Stimulated activated CD8-positive, alpha-beta memory T cell treated with anti-CD3 and anti-CD28 coated beads, Interleukin-15, amount 100 ng/mL, for 1 hour (primary cell): ENCODE results near the gene CPXM1.
"Not testable (repeated sequence)": the region's sequence is repeated elsewhere in the genome, so short reads cannot be mapped to it uniquely, and the experiment has no call there.

ENCODE experiments used
- DNase-seq: peaks from one replicate; pipeline ENCODE4 v3.0.0-alpha.2; 2020; ENCODE audit warnings: low read depth

Gene CPXM1

DNA sequence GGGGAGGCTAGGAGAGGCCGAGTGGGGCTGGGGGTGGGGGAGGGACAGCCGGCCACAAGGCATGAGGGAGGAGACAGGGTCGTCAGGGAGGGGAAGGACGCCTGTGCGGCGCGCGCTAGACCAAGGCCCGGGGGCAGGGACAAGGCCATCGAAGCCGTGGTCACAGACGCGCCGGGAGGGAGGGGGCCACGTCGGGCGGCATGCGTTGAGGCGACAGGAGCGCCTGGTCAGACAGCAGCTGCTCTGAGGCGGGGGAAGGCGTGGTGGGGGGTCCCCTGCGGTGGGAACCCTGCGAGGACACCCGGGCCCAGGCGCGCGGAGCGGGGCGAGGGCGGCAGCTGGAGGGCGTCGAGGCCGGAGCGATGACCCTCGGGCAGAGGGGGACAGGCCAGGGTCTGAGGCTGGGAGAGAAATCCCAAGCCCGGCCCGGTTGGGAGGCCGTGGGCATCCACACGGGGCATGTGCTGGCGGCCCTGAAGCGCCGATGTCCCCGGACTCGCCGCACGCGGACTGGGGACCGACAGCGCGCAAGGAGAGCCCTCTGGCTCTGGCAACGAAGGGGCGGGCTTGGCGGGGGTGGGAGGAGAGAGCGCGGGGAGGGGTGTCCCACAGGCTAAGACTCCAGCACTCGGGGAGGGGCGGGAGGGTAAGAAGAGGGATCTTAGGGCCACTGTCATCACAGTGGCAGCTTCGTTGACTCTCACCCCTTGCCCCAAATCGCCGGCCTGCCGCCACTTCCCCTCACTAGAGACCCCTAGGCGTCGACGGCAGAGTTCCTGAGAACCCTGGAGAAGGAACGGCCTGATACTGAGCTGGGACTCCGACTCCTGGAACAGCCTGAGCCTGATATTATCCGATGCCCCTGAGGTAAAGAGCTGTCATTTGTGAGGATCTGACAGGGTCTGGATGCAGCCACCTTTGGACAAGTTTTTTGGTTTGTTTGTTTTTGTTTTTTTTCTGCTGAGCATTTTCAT is 20.8 kb upstream of the CPXM1 start:
- no peak for DNase-seq

DNA sequence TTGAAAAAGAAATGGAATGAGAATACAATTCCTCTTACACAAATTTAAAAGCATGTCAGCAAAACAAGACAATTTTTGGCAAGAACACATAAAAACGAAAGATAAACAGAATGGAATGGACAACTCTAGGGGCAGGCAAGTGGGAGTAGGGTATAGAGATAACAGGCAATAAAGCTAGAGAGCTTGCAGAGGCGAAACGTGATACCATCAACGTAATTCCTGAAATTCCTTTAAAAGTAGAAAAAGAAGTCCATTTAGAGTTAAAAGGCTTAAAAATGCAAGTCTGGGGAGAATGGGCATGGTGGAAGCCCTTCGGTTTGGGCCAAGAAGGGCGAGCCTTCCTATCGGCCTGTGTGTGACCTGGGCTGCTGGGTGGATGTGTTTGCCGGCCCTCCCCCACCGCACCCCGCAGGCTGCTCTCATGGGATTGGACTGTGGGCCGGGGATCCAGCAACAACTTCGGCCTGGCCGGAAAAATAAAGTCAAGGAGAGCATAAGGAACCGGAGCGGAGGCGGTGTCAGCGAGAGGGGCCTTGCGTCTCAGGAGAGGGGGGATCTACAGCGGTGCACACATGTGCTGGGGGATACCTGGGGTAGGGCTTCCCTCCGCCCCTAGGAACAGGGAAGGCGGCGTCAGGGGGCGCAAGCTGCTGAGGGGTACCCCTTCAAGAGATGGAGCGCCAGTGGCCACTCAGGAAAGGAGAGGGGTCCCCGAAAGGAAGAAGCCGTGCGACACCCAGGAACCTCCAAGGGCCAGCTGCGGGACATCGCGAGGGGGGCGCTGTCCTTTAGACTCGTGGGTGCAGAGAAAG is 19.9 kb upstream of the CPXM1 start:
- DNase-seq = no peak

DNA sequence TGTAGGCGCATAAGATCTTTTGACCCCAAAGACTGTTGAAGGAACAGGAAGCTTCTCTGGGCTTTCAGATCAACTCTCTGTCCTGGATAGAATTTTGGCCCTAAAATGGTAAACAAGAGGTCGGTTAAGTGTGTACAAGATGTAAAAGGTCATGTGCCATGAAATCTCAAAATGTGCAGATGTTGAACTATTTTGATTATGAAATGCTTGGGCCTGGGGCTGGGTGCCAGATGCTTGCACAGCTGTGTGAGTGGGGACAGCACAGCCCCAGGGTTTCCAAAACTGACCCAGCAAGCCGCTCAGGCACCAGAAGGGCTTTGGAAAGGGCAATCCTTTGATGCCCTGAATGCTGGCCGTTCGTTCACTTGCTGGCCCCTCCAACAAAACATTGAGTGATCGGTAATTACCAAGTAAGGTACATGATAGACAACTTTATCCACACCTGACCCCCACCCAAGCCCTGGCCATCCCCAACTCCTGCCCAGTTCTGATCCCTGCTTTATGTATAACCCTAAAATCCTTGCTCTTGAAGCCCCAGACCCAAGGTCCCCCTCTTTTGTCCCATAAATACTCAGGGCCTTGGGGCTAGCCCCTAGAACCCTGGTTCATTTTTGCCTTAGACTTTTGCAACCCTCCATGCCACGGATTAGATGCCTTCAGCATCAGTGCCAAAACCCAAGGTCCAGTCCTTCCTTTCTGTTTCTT is 17.6 kb upstream of the CPXM1 start:
- no peak for DNase-seq

DNA sequence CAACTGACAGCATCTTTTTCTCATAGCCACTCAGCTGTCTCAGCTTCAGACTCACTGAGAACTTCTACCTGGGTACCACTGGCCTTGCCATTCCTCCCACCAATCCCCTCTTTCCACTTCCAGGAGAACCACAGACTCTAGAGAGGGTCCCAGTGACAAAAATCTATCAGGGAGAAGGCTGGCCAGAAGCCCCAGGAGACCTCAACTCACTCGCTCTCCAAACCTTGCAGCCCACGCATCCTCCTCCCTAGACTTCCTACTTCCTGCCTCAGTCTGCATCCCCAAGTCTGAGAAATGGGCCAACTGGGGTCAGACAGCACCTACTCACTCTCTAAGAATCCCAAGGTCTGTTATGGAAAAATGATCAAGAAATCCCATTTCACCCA is 16.9 kb upstream of the CPXM1 start:
- no peak for DNase-seq

DNA sequence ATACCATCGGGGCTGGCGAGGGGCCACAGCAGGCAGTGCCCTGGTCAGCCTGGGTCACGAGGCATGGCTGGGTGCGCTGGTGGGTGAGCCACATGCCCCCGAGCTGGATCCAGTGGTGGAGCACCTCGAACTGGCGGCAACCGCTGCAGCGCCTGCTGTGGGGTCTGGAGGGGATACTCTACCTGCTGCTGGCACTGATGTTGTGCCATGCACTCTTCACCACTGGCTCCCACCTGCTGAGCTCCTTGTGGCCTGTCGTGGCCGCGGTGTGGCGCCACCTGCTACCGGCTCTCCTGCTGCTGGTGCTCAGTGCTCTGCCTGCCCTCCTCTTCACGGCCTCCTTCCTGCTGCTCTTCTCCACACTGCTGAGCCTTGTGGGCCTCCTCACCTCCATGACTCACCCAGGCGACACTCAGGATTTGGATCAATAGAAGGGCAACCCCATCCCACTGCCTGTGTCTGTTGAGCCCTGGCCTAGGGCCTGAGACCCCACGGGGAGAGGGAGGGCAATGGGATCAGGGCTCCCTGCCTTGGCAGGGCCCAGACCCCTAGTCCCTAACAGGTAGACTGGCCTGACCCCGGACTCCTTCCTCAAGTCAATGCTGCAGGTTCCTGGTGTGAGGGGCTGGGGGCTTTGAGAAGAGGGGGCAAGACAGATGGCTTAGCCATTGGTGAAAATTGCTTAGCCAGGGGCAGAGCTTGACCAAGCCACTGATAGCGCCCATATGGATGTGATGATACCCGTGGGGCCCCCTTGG is 16.3 kb upstream of the CPXM1 start:
- DNase-seq = no peak

DNA sequence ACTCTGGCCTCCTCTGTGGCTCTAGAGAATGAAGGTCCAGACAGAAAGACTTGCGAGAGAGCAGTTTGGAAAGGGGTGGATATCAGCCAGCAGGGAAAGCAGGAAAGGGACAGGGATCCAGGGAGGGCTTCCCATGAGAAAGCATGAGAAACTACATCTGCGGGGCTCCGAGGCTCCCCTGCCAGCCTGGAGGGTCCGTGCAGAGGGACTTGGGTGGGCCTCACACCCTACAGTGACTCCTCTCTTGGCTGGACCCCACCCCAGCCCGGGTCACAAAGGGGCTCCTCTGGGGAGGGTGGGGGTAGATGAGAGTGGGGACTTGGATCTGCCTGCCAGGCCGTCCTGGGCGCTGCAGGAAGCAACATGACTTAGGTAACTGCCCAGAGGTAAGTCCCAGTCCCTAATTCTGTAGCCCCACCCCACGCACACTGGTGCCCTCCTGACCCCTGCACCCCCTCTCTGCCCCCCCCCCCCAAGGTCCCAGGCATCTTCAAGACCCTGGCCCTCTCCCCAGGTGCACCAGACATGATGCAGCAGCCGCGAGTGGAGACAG is 15.7 kb upstream of the CPXM1 start, which contains the start of gene TMEM239:
TSS of gene TMEM239 (plus strand) at position 335 of the 553 bp plus-strand sequence. CDS start at position 526, 191 bp downstream.
- DNase-seq = no peak

DNA sequence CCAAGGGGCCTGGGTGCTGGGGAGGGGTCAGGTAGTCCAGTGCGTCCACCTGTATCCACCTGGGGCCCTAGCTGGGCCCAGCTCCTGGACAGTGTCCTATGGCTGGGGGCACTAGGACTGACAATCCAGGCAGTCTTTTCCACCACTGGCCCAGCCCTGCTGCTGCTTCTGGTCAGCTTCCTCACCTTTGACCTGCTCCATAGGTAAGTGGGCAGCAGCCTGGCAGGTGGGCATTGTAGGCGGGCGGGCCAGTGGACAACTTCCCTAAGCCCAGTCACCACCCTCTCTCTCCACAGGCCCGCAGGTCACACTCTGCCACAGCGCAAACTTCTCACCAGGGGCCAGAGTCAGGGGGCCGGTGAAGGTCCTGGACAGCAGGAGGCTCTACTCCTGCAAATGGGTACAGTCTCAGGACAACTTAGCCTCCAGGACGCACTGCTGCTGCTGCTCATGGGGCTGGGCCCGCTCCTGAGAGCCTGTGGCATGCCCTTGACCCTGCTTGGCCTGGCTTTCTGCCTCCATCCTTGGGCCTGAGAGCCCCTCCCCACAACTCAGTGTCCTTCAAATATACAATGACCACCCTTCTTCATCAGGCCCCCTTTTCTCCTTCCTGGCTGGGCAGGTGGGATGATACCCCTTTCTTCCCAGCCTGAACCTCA is 14.9 kb upstream of the CPXM1 start:
- DNase-seq = no peak

DNA sequence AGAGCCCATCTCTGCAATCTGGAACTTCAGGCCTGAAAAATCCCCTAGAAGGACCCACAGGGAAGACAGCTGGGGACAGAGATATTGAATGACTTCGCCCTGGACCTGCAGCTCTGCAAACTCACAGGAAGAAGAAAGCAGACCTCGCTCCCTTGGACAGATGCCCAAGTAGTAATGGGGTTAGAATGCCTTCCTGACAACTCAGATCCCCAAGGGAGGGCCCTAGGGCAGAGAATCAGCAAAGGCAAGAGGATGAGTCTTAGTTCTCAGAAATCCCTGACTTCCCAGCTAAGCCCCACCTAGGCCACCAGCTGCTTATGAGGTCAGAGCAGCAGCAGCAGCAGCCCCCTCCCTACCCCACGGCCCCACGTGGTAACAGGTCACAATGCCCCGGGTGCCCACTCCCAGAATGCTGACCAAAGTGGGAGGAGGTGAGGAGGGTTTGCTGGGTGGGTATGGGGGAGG is 14.2 kb upstream of the CPXM1 start, which contains the start of gene C20orf141:
TSS of gene C20orf141 (plus strand) at position 401 of the 465 bp plus-strand sequence. CDS start 198 bp downstream, outside the sequence.
- no peak for DNase-seq

DNA sequence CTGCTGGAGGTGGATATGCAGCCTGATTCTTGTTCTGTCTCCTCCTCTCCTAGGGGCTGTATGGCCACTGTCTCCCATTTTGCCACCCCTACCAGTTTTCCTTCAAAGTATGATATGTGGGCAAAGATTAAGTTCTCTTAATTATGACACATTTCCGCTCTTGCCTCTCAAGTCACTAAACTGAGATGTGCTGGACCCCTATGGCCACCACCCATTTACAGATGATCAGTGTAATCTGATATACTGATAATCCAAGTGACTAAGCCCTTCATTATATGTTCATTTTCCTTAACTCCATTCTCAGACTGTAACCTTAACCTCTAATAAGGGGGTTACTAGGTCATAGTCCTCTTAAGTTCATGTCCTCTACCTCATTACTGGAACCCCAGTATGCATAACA is 13.6 kb upstream of the CPXM1 start:
- no peak for DNase-seq

DNA sequence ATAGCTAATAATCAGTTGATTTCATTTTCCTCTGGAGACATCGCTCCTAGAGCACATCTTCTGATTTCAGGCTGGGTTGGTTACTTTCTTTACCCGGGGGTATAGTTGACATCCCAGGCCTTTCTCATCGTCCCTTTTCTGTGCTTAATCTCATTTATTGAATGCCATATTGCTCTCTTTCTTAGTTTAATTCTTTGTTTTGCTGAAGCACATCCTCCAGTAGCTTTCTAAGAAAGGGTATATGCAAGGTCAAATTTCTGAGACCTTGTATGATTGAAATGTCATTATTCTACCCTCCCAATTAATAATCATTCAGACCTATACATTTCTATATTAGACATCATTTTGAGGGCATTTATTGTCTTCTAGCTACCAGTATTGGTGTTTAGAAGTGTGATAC is 11.8 kb upstream of the CPXM1 start:
- DNase-seq = no peak

DNA sequence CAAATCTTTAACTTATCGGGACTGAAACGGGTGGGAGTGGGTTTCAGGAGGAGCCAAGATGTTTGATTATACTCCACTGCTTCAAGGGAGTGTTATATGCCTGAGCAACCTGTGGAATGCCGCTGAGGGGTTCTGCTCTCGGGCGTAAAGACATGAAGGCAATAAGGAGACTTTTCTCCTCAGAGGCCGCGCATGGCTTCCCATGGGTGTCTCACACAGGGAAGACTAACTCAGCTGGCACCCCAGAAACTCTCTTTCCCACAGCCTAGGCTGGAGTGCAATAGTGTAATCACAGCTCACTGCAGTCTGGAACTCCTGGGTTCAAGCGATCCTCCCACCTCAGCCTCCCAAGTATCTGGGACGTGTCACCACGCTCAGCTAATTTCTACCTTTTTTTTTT is 9.3 kb upstream of the CPXM1 start:
- no peak for DNase-seq

DNA sequence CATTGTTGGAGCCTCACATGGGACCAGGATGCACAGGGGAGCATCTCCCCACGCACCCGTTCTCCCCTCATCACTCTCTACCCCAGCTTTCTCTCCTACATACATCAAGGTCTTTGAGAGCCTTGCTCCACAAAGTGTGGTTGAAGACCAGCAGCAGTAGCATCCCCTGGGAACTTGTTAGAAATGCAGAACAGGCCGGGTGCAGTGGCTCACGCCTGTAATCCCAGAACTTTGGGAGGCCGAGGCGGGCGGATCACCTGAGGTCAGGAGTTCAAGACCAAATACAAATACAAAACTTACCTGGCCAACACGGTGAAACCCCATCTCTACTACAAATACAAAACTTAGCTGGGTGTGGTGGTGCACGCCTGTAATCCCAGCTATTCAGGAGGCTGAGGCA is 7.5 kb upstream of the CPXM1 start:
- DNase-seq = not testable (repeated sequence)

DNA sequence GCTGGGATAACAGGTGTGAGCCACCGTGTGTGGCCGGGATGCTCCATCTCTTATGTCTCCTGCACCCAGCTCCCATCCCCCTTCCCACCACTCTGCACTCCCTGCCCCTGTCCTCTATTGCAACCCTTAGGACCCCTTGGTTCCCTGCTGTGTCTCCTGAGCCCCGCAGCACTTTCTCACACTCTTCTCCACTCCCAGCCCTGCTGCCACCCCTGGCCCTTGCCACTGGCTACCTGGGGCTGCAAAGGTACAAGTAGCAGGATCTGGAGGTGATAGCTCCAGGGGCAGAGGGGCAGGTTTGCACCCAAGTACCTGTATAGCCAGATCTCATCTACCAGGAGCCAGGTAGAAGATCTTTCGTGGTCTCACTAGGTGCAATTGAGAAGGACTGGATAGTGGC is 6.6 kb upstream of the CPXM1 start:
- DNase-seq = no peak

DNA sequence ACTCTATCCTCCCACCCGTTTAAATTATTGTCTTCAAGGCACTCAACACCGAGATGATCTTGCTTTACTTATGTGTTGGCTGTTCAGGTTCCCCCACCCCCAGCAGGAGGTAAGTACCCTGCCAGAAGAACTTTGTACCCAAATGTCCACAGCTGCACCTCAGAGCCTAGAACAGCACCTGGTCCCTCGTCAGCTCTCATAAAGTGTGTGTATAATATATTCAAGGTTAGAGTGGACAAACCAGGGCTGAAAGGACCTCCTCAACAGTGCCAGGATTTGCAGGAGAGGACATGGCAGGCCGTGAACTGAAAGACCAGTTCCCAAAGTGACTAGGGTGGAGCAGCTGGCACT is 5.9 kb upstream of the CPXM1 start:
- DNase-seq = no peak

DNA sequence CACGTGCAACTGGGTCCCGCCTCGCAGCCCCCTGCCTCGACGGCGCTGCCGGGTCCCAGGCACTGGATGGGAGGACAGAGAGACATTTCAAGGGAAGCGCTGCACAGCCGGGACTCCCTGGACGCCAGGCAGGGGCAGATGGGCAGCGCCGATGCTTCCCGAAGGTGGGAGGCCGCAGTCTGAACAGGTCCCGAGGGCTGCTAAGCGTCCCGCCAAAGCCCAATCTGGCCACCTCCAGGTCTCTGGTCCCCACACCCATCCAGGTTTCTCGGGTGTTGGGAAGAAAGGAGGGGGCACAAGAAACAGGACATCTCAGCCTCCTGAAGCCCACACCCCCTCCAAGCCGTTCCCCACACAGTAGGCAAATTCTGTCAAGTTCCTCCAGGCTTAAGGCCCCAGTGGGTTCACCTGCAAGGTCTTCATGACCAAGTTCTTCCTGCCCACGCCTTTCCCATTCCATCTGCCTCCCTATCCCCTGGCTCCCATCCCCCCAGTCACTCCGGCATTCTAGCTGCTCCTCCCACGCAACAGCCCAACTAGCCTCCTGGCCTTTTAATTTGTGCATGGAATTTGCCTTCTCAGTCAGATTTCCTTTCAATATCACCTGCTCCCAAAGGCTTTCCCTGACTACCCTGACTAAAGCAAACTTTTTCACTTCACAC is 5.4 kb upstream of the CPXM1 start:
- DNase-seq = no peak

DNA sequence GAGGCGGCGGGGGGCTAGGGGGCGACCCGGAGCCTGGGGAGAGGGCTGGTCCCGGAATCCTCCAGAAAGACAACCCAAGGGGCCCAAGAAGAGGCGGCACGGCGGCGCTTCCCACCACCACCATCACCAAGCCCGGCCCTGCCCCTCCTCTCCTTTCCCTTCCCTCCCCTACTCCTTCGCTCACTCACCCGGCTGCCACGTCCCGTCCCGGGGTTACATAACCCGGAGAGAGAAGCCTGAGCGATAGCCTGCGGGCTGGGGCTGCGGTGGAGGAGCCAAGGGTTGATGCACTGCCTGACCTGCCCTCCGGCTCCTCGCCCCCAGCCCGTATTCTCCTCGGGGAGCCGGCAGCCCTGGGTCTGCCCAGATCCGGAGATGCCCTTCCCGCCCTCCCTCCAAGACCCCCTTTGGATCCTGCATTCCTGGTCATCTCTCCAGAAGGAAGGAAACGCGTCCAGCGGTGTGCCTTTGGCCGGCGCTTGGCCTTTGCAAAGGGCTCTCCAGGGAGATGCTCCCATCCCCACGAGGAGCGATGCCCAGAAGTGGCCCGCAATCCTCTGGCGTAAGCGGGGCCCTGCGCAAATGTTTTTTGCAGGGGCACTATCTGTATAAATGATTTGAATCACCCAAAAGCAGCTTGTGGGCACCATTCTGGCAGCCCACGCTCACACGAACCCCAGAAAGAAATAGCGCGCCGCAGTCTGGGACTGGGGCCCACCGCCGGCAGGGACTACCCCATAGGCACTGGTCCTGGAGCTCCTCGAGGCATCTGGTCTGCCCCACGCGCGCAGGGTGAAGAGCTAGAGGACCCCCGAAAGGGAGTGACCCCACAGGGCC is 4.6 kb upstream of the CPXM1 start:
- no peak for DNase-seq

DNA sequence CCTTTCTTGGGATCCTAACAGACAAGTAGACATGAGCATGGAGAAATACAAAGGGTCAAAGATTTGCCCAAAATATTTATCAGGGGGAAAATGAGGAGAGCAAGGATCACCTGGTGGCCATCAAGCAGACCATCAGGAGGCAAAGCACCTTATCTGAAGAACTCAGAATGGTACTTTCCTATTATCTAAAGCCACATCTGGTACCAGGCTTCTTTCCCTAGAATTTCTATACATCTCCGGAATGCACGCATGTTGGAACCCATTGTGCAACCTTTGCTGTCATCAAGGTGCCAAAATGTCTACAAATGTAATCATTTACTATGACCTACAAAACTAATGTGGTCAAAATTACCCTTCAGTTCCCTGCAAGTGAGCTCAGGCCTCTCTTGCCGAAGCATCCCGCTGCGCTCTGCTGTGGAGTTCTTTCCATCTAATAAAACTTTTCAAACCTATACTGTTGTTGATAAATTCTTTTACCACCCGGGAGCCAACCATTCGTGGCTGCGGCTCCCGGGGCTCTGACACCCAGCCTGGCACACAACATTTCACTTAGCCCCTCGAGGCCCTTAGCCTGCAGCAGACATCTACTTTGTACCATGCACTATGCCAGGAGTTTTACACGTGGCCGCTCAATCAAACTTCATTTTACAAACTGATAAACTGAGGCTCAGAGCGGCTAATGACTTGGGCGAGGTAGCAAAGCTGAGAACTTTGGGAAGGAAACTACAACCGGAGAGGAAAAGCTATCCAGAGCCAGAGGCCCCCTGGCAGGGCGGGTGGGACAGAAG is 3.8 kb upstream of the CPXM1 start:
- DNase-seq = no peak

DNA sequence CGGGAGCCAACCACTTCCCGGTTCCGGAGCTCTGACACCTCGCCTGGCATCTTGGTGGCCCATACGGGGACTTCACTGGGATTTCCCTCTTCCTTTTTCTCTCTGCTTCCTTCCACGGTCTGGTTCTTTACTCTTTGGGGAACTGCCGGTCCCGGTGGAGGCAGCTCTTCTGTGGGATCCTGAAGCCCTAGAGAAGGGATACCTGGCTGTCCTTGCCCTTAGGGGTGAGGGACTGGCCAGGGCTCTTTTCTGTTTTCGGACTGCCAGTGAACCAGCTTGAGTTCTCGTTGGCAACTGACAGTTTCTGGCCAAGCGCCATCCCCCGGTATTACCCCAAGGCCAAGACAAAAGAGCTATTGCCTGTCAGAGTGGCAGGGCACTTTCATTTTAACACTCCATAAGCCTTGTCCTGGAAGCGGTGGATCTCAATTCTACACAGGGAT is 880 bp upstream of the CPXM1 start:
- DNase-seq = no peak
